Thyroid gland (tissue), 4 donors: ENCODE measurements around the gene NF2.

Experiments
- CTCF ChIP-seq, 6 experiments: fragments of 200-600 bp in 3 of 6; fragments of 450-650 bp in 3 of 6; sonication (generic) in 3 of 6; IDR thresholded peaks; one replicate each; pipeline ENCODE4 v1.5.1; 2016 to 2019; ENCODE audit warnings: antibody characterized with exemption in 6 of 6, mild to moderate bottlenecking in 2 of 6, inconsistent platforms in 1 of 6, moderate library complexity in 1 of 6
- POLR2A ChIP-seq, 2 donors: fragments of 450-650 bp; IDR thresholded peaks; one replicate each; pipeline ENCODE4 v1.6.1; 2017; ENCODE audit warnings: antibody characterized with exemption in 2 of 2, mild to moderate bottlenecking in 2 of 2, moderate library complexity in 1 of 2

- no peak for TF ChIP-seq POLR2A (IDR thresholded peaks at IDR 0.05)
- TF ChIP-seq CTCF (IDR thresholded peaks at IDR 0.05), result no peak
These were observed 97.4 kb downstream of the NF2 start for GRCh38 chr22:29700900-29701154.
